Osteocyte (in vitro differentiated cells): ENCODE measurements around the gene ALDH16A1. TPM values are rescaled to one million over a fixed set of nuclear protein-coding genes. Genes with fewer than 3 reads are reported as not detected.
"Not testable (repeated sequence)": the region's sequence is repeated elsewhere in the genome, so short reads cannot be mapped to it uniquely, and the experiment has no call there.

Experiments used
- DNase-seq: peaks from one replicate; pipeline ENCODE4 v3.0.0; 2021; ENCODE audit warnings: mixed read lengths; ENCODE audit not compliant: unreplicated experiment; ENCODE audit errors: extremely low spot score
- H3K27ac Mint-ChIP-seq: one replicate; pipeline ENCODE4 v1.8.0; 2021; ENCODE audit warnings: mild to moderate bottlenecking, mixed read lengths; ENCODE audit not compliant: unreplicated experiment
- H3K27me3 Mint-ChIP-seq: one replicate; pipeline ENCODE4 v1.8.0; 2021; ENCODE audit warnings: mixed read lengths; ENCODE audit not compliant: unreplicated experiment
- H3K36me3 Mint-ChIP-seq: one replicate; pipeline ENCODE4 v1.8.0; 2021; ENCODE audit warnings: mixed read lengths; ENCODE audit not compliant: unreplicated experiment
- H3K4me1 Mint-ChIP-seq: one replicate; pipeline ENCODE4 v1.8.0; 2021; ENCODE audit warnings: mixed read lengths; ENCODE audit not compliant: unreplicated experiment
- H3K4me3 Mint-ChIP-seq: one replicate; pipeline ENCODE4 v1.8.0; 2021; ENCODE audit warnings: mild to moderate bottlenecking, moderate library complexity, mixed read lengths; ENCODE audit not compliant: unreplicated experiment
- H3K9me3 Mint-ChIP-seq: one replicate; pipeline ENCODE4 v1.8.0; 2021; ENCODE audit warnings: mixed read lengths; ENCODE audit not compliant: unreplicated experiment
- CTCF ChIP-seq: fragments of 200-600 bp; sonication (generic); IDR thresholded peaks from 2 replicates; pipeline ENCODE4 v1.5.0; 2021; ENCODE audit warnings: antibody characterized with exemption, mild to moderate bottlenecking, moderate library complexity
- total RNA-seq: library from RNA; stranded (reverse); gene quantifications from 2 replicates; pipeline ENCODE4 v1.2.1, GENCODE V29; 2021

The ALDH16A1 gene
- total RNA-seq, 1 donor from 2014 or later = 31.8 TPM

- H3K4me3 Mint-ChIP-seq = peak overlapping the region; percentile 77
- peaks cover 46% of the 10 kb centered on the region for H3K27me3 Mint-ChIP-seq
- H3K4me1 Mint-ChIP-seq = peaks cover 23% of the 10 kb centered on the region
- peak; percentile 94 for DNase-seq
- TF ChIP-seq CTCF = no peak
- peaks cover 4% of the 10 kb centered on the region for H3K36me3 Mint-ChIP-seq
- H3K27ac Mint-ChIP-seq = peak overlapping the region; percentile 73
- no peaks in the 10 kb centered on the region for H3K9me3 Mint-ChIP-seq
Observed at GRCh38 chr19:49442771-49443365, 10.2 kb upstream of the ALDH16A1 start.

- H3K4me1 Mint-ChIP-seq = peaks cover 23% of the 10 kb centered on the region
- H3K36me3 Mint-ChIP-seq = peaks cover 6% of the 10 kb centered on the region
- peak; percentile 86 for TF ChIP-seq CTCF
- peak overlapping the region; percentile 77 for H3K4me3 Mint-ChIP-seq
- peak; percentile 97 for DNase-seq
- H3K9me3 Mint-ChIP-seq = no peaks in the 10 kb centered on the region
- peaks cover 40% of the 10 kb centered on the region for H3K27me3 Mint-ChIP-seq
- H3K27ac Mint-ChIP-seq = peak overlapping the region; percentile 73
Observed at GRCh38 chr19:49443366-49444099, 9.5 kb upstream of the ALDH16A1 start.

- not testable (repeated sequence) for H3K4me3 Mint-ChIP-seq
Observed at GRCh38 chr19:49444100-49444700, 8.8 kb upstream of the ALDH16A1 start.

GRCh38 chr19:49445997-49446396 lies 7.0 kb upstream of the ALDH16A1 start:
- no peak overlapping the region for H3K4me3 Mint-ChIP-seq

More at GRCh38 chr19:49444100-49444700, 8.8 kb upstream of the ALDH16A1 start:
- H3K4me1 Mint-ChIP-seq = peaks cover 25% of the 10 kb centered on the region
- not testable (repeated sequence) for DNase-seq, H3K36me3 Mint-ChIP-seq, H3K27ac Mint-ChIP-seq, H3K9me3 Mint-ChIP-seq
- peaks cover 33% of the 10 kb centered on the region for H3K27me3 Mint-ChIP-seq

More at GRCh38 chr19:49445997-49446396, 7.0 kb upstream of the ALDH16A1 start:
- peaks cover 25% of the 10 kb centered on the region for H3K4me1 Mint-ChIP-seq
- no peak for DNase-seq
- H3K36me3 Mint-ChIP-seq = peaks cover 11% of the 10 kb centered on the region
- no peak overlapping the region for H3K27ac Mint-ChIP-seq
- H3K27me3 Mint-ChIP-seq = peaks cover 15% of the 10 kb centered on the region
- TF ChIP-seq CTCF = no peak
- no peaks in the 10 kb centered on the region for H3K9me3 Mint-ChIP-seq
